GM21717 (cell line): ENCODE measurements around the gene YTHDF2.
"Not testable (repeated sequence)": the region's sequence is repeated elsewhere in the genome, so short reads cannot be mapped to it uniquely, and the experiment has no call there.

Experiments
- ATAC-seq: cut with Tn5 transposase; IDR thresholded peaks from one replicate; pipeline ENCODE4 v1.9.1; 2021; ENCODE audit warnings: mild to moderate bottlenecking, moderate library complexity; ENCODE audit not compliant: unreplicated experiment

Gene YTHDF2

DNA sequence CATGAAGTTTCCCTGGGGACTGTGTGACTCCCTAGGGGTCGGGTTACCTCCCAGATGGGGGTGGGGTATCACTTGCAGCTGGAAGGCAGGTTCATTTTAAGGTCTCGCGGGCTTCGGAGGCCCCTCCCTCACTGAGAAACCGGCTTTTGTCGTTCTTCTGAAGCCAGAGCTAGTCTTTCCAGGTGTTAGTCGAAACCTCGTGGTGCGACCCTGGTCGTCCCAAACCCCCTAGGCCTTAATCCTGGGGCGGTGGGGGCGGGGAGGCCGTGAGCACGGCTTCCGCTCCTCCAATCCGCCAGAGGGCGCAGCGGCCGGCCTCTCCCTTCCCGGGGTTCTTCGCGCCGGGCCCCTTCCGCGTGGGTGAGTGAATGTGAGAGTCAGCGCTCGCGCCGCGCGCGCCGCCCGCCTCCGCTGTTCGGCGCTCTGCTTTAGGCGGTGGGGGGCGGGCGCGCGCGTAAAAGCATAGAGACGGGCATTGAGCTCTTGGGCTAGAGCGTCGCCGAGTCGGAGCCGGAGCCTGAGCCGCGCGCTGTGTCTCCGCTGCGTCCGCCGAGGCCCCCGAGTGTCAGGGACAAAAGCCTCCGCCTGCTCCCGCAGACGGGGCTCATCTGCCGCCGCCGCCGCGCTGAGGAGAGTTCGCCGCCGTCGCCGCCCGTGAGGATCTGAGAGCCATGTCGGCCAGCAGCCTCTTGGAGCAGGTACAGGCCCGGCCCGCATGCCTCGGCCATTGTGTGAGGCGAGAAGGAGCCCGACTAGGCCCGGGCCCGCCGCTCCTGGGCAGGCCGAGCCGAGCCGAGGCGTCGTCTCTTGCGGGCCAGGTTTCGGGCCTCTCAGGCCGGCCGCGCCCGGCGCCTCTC lies at the start of gene YTHDF2:
TSS of gene YTHDF2 (plus strand) at position 491 of the 857 bp plus-strand sequence. CDS start at position 672, 181 bp downstream.
- ATAC-seq = peak; percentile 78

- ATAC-seq = not testable (repeated sequence)
Observed at GRCh38 chr1:28691627-28692026, 45.1 kb upstream of the YTHDF2 start.

GRCh38 chr1:28703629-28704028 lies 33.1 kb upstream of the YTHDF2 start:
- ATAC-seq = no peak

GRCh38 chr1:28716336-28716735 lies 20.4 kb upstream of the YTHDF2 start:
- ATAC-seq = no peak

DNA sequence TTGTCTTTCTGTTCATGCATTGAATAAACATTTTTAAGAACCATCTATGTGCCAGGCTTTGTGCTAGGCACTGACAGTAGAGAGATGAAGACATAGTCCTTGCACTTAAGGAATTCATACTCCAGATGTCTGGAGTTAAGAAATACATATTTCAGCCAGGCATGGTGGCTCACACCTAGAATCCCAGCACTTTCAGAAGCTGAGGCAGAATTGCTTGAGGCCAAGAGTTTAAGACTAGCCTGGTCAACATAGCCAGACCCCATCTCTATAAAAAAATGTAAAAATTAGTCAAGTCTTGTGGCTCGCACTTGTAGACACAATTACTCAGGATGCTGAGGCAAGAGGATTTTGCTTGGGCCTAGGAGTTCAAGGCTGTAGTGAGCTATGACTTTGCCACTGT lies 18.6 kb upstream of the YTHDF2 start:
- ATAC-seq = no peak

GRCh38 chr1:28718586-28719331 lies 18.0 kb upstream of the YTHDF2 start:
- no peak for ATAC-seq

GRCh38 chr1:28719332-28719619 lies 17.5 kb upstream of the YTHDF2 start:
- ATAC-seq = no peak

GRCh38 chr1:28720376-28720775 lies 16.4 kb upstream of the YTHDF2 start:
- no peak for ATAC-seq

- ATAC-seq = not testable (repeated sequence)
Observed at GRCh38 chr1:28721927-28722326, 14.8 kb upstream of the YTHDF2 start.

DNA sequence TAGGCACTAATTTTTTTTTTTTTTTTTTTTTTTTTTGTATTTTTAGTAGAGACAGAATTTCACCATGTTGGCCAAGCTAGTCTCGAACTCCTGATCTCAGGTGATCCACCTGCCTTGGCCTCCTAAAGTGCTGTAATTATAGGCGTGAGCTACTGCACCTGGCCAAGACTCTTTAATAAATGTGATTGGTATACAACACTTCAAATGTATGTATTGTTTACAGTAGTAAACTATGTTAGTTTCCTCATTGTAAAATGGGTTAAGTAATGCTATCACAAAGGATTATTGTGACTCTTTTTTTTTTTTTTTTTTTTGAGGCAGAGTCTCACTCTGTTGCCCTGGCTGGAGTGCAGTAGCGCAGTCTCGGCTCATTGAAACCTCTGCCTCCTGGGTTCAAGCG lies 11.4 kb upstream of the YTHDF2 start:
- ATAC-seq = not testable (repeated sequence)

DNA sequence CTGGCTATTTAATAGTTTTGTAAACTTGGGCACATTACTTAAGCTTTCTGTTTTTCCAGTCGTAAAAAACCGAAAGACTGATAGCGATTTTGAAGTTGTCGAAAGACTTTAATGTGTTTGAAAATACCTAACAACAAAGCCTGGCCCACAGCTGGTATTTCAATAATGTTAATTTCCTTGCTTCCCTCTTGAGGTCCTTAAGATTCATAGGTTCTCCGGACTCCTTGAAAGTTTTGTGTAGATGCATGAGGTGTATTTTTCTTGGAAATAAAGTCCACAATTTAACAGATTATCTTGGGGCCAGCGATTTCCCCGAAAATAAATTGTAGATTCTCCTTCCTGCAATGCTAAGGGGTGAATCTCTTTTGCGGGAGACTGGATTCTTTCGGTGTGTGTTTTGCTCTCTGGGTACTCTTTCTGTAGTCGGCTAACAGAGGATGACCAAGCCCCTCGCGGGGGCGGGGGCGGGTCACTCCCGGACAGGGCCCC lies 735 bp upstream of the YTHDF2 start:
- no peak for ATAC-seq

- peak; percentile 3 for ATAC-seq
Observed at GRCh38 chr1:28737307-28738132, 780 bp downstream of the YTHDF2 start.

GRCh38 chr1:28740118-28740517 lies 3.4 kb downstream of the YTHDF2 start:
- no peak for ATAC-seq

DNA sequence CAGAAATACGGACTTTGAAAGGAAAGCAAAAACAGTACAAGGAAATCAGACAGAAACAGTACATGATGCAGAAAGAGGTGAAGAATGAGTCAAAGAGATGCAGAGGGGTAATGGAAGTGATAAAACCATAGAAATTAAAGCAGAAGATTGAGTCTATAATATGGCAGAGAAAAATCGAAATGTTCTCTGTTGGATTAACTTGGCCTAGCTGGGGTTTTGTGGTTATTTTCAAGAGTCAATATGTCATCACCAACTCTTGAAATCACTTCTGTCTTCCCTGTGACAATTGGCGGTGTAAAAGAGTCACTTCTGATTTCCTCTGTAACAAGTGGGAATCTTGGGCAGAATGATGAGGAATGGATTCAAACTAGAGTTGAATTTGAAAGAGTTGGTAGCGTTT lies 7.4 kb downstream of the YTHDF2 start:
- ATAC-seq = no peak

DNA sequence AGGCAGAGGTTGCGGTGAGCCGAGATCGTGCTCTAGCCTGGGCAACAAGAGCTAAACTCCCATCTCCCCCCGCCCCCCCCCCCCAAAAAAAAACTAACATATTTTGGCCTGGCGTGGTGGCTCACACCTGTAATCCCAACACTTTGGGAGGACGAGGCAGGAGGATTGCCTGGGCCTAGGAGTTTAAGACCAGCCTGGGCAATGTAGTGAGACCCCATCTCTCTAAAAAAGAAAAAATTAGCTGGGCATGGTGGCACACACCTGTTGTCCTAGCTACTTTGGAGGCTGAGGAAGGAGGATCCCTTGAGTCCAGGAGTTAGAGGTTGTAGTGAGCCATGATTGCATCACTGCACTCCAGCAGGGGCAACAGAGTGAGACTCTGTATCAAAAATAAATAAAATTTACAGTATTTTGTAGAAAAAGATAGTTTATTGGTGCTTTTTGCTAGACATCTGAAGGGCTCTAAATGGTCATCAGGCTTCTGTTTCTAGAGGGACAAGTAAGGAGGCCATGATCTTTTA lies 9.0 kb downstream of the YTHDF2 start:
- ATAC-seq = no peak

- ATAC-seq = no peak
Observed at GRCh38 chr1:28750330-28750729, 13.6 kb downstream of the YTHDF2 start.

DNA sequence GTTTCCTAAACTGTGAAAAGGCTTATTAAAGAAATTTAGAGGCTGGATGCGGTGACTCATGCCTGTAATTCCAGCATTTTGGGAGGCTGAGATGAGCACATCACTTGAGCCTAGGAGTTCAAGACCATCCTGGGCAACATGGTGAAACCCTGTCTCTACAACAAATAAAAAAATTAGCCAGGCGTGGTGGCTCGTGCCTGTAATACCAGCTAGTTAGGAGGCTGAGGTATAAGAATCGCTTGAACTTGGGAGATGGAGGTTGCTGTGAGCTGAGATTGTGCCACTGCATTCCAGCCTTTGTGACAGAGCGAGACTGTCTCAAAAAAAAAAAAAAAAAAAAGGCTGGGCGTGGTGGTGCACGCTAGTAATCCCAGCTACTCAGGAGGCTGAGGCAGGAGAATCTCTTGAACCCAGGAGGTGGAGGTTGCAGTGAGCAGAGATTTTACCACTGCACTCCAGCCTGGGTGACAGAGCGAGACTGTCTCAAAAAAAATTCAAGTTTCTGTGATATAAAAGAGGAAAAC lies 14.1 kb downstream of the YTHDF2 start:
- ATAC-seq = not testable (repeated sequence)

- ATAC-seq = no peak
Observed at GRCh38 chr1:28751315-28752060, 14.7 kb downstream of the YTHDF2 start.

- ATAC-seq = no peak
Observed at GRCh38 chr1:28755701-28756100, 19.0 kb downstream of the YTHDF2 start.

DNA sequence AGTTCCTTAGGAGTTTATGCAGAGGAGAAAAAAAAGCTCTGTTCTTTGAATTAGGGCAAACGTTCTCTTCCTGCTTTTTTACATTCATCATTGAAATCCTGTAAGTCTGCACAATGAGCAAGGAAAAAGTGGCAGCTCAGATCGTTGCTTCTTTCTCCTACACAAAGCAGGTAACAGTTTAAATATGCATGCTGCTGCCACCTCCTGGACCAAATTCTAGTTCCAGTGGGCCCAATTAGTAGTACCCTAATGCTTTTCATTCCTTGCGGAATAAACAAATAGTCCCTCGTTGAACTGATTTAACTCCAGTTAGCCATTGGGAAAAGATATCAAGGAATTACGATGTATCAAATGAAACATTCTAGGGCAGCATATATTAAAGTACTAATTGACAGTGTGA lies 20.1 kb downstream of the YTHDF2 start:
- no peak for ATAC-seq
